PC-3 (cell line): Measurements from ENCODE around the gene SLC26A11. TPM values are rescaled to one million over a fixed set of nuclear protein-coding genes. Genes with fewer than 3 reads are reported as not detected.

Source experiments
- ATAC-seq: fragments of 200-7000 bp; cut with Tn5 transposase; 2 replicates; pipeline ENCODE4 v1.9.1; 2020; ENCODE audit warnings: mild to moderate bottlenecking, moderate library complexity
- BruUV-seq: library from RNA; stranded (reverse); fragments of 400-500 nt; replicated peaks from 2 replicates; lab custom pipeline; 2021; lab: Mats Ljungman, UMichigan
- CTCF ChIA-PET: fragments of 300-600 bp; sonication (Branson Sonifier 250); formaldehyde crosslinking; loops from one replicate; lab custom pipeline; 2022; ENCODE audit warnings: antibody characterized with exemption; lab: Charles Lee
- POLR2A ChIA-PET: fragments of 300-600 bp; sonication (Branson Sonifier 250); formaldehyde crosslinking; loops from one replicate; lab custom pipeline; 2022; ENCODE audit warnings: antibody characterized with exemption; ENCODE audit not compliant: unreplicated experiment; lab: Charles Lee
- DNase-seq: peaks from one replicate; pipeline ENCODE4 v3.0.0-alpha.2; 2015
- H2AFZ ChIP-seq: fragments of 300-600 bp; sonication (generic); 2 replicates; pipeline ENCODE4 v1.6.0; 2016; ENCODE audit warnings: antibody characterized with exemption, low read length
- H3F3A ChIP-seq: fragments of 300-600 bp; sonication (generic); one replicate; pipeline ENCODE4 v1.6.0; 2017; ENCODE audit warnings: antibody characterized with exemption, low read length, control low read depth, mild to moderate bottlenecking; ENCODE audit not compliant: unreplicated experiment
- H3K27ac ChIP-seq: fragments of 300-600 bp; sonication (generic); 2 replicates; pipeline ENCODE4 v1.5.1; 2016; ENCODE audit warnings: mild to moderate bottlenecking, low read length
- H3K27me3 ChIP-seq: fragments of 300-600 bp; sonication (generic); 2 replicates; pipeline ENCODE4 v1.6.1; 2016; ENCODE audit warnings: low read length, mixed read lengths
- H3K36me3 ChIP-seq: fragments of 300-600 bp; sonication (generic); 2 replicates; pipeline ENCODE4 v1.6.1; 2016; ENCODE audit warnings: low read depth, mixed run types, low read length, mixed read lengths
- H3K4me1 ChIP-seq: fragments of 300-600 bp; sonication (generic); 2 replicates; pipeline ENCODE4 v1.5.1; 2016; ENCODE audit warnings: low read length; ENCODE audit not compliant: insufficient read depth
- H3K4me2 ChIP-seq: fragments of 300-600 bp; sonication (generic); 2 replicates; pipeline ENCODE4 v1.6.0; 2016; ENCODE audit warnings: low read length
- H3K4me3 ChIP-seq: fragments of 300-600 bp; sonication (generic); 2 replicates; pipeline ENCODE4 v1.5.1; 2016; ENCODE audit warnings: mild to moderate bottlenecking, low read length, mixed read lengths
- H3K79me2 ChIP-seq: fragments of 300-600 bp; sonication (generic); 2 replicates; pipeline ENCODE4 v1.6.1; 2017; ENCODE audit warnings: low read length, mixed read lengths
- H3K9ac ChIP-seq: fragments of 300-600 bp; sonication (generic); 2 replicates; pipeline ENCODE4 v1.6.0; 2016; ENCODE audit warnings: mild to moderate bottlenecking, low read length
- H3K9me2 ChIP-seq: fragments of 300-600 bp; sonication (generic); replicated peaks from 2 replicates; pipeline ENCODE4 v1.6.1; 2016; ENCODE audit warnings: mixed run types, low read length, mixed read lengths
- H3K9me3 ChIP-seq: fragments of 300-600 bp; sonication (generic); 2 replicates; pipeline ENCODE4 v1.6.1; 2016; ENCODE audit warnings: low read length, mixed read lengths
- H4K20me1 ChIP-seq: fragments of 300-600 bp; sonication (generic); 2 replicates; pipeline ENCODE4 v1.6.1; 2016; ENCODE audit warnings: low read length, mixed read lengths
- EZH2 ChIP-seq: fragments of 300-600 bp; sonication (generic); IDR thresholded peaks from one replicate; pipeline ENCODE4 v1.6.1; 2017; ENCODE audit warnings: antibody characterized with exemption, mild to moderate bottlenecking, low read length; ENCODE audit not compliant: unreplicated experiment
- EZH2phosphoT487 ChIP-seq: fragments of 300-600 bp; sonication (generic); IDR thresholded peaks from 2 replicates; pipeline ENCODE4 v1.6.1; 2018; ENCODE audit warnings: mild to moderate bottlenecking, antibody characterized with exemption, low read length, borderline replicate concordance
- intact Hi-C: fragments of 100-400 bp; cut with micrococcal nuclease; formaldehyde crosslinking; loops from 2 replicates; pipeline ENCODE4 v1.9.0; 2023
- total RNA-seq: library from RNA; depleted of rRNA; stranded (reverse); fragments of >200 nt; gene quantifications from 2 replicates; pipeline ENCODE4 v1.2.3, GENCODE V29; 2014
- TF ChIP-seq, protein P1 (sequence below): fragments of 300-600 bp; sonication (generic); conservative IDR thresholded peaks from 2 replicates; pipeline ENCODE4 v1.5.1; 2017; ENCODE audit warnings: antibody characterized with exemption, low read depth, mild to moderate bottlenecking, low read length

The SLC26A11 gene
- total RNA-seq, 1 experiment from 2014 or later, result 18.4 TPM

DNA sequence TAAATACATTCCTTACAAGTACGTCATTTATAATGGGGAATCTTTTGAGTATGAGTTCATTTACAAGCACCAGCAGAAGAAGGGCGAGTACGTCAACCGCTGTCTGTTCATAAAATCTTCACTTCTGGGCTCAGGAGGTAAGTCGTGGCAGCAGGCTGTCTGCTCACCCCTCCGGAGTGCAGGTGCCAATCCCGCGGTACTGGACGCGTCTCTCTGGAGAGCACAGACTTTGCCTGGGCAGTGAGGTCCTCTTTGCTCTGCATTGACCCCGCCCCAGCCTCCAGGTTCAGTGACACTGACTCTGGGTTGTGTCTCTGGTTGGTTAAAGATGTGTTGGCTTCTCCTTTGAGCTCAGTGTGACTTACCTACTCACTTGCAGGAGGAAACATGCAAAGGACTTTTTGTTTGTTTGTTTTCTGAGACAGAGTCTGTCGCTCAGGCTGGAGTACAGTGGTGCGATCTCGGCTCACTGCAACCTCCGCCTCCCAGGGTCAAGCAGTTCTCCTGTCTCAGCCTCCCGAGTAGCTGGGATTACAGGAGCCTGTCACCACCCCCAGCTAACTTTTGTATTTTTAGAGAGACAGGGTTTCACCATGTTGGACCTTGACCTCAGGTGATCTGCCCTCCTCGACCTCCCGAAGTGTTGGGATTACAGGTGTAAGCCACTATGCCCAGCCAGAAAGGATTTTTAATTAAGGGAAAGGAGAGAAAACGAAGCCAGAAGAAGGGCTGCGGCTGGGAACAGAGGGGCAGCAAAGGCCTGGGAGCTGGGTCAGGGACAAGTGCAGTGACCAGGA, 71.7 kb downstream of the SLC26A11 start:
- ATAC-seq (no peak), DNase-seq (no peak)
- H3K9me2 ChIP-seq, result no peaks in the 10 kb centered on the region
- no peaks in the 10 kb centered on the region for H3K4me1 ChIP-seq
- H3K79me2 ChIP-seq, result no peaks in the 10 kb centered on the region
- ChIA-PET POLR2A (no interaction called here), CTCF (no interaction called here)
- BruUV-seq, result no TSS peak
- no peaks in the 10 kb centered on the region for H3K27me3 ChIP-seq
- peaks cover 35% of the 10 kb centered on the region for H3K36me3 ChIP-seq
- intact Hi-C loops, result no loop called here
- H3K9ac ChIP-seq, result no peak overlapping the region
- H4K20me1 ChIP-seq, result no peaks in the 10 kb centered on the region
- H3K4me3 ChIP-seq, result no peak overlapping the region
- H3F3A ChIP-seq, result no peaks in the 10 kb centered on the region
- H3K4me2 ChIP-seq, result no peak overlapping the region
- no peaks in the 10 kb centered on the region for H3K9me3 ChIP-seq
- no peak overlapping the region for H3K27ac ChIP-seq
- no peak overlapping the region for H2AFZ ChIP-seq
- no peak for TF ChIP-seq EZH2phosphoT487
- TF ChIP-seq, protein P1, sequence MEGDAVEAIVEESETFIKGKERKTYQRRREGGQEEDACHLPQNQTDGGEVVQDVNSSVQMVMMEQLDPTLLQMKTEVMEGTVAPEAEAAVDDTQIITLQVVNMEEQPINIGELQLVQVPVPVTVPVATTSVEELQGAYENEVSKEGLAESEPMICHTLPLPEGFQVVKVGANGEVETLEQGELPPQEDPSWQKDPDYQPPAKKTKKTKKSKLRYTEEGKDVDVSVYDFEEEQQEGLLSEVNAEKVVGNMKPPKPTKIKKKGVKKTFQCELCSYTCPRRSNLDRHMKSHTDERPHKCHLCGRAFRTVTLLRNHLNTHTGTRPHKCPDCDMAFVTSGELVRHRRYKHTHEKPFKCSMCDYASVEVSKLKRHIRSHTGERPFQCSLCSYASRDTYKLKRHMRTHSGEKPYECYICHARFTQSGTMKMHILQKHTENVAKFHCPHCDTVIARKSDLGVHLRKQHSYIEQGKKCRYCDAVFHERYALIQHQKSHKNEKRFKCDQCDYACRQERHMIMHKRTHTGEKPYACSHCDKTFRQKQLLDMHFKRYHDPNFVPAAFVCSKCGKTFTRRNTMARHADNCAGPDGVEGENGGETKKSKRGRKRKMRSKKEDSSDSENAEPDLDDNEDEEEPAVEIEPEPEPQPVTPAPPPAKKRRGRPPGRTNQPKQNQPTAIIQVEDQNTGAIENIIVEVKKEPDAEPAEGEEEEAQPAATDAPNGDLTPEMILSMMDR, result no peak
- TF ChIP-seq EZH2, result no peak

DNA sequence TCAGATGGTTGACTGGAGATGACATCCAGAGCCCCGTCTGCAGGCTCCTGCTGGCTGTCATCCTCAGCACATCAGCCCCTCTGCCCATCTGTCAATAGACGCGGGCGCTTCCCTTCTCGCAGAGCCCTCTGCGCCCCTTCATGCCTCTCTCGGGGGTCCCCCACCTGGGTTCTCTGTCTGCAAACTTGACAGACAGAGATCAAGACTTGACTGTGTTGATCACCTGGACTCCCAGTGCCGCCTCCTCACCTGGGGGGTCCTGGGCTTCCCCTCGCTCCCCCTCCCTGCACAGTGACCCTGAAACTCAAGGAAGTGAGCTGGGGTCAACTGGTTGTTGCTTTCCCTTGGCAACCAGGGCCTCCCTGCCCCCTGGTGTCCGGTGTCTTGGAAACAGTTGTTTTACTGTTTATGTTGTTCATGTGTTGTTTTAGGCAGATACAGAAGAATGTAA, 72.3 kb downstream of the SLC26A11 start:
- Histone ChIP-seq H3K9me2 (no peaks in the 10 kb centered on the region), H3K9ac (no peak overlapping the region), H3F3A (no peaks in the 10 kb centered on the region), H3K4me2 (no peak overlapping the region), H3K79me2 (no peaks in the 10 kb centered on the region), H3K4me1 (no peaks in the 10 kb centered on the region), H4K20me1 (no peaks in the 10 kb centered on the region), H3K27me3 (no peaks in the 10 kb centered on the region), H3K4me3 (no peak overlapping the region), H2AFZ (no peak overlapping the region), H3K27ac (no peak overlapping the region), H3K36me3 (peaks cover 35% of the 10 kb centered on the region), H3K9me3 (no peaks in the 10 kb centered on the region)
- DNase-seq (no peak), ATAC-seq (no peak)
- BruUV-seq, result no TSS peak
- intact Hi-C loops, result no loop called here
- ChIA-PET POLR2A (no interaction called here), CTCF (no interaction called here)
- no peak for TF ChIP-seq EZH2
- no peak for TF ChIP-seq EZH2phosphoT487
- TF ChIP-seq, protein P1, result peak; percentile 35; the same call in 1 of the 2 replicates

DNA sequence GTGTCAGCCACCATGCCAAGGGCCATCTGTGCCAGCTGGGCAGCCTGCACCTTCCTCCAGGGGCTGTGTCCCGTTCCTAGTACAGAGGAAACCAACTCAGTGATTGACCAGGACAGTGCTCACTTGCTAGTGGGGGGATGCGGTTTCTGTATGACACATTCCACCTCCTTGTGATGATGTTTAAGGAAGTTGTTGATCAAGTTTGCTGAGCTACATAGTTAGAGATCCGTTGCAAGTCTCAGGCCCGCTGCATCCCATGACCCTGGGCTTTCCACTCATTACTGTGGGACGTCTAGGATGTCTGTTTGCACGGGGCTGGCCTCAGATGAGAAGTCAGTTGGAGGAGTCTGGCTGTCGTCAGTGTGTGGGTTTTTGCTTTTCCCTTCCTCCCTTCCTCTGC, 74.0 kb downstream of the SLC26A11 start:
- no peak overlapping the region for H3K27ac ChIP-seq
- no peaks in the 10 kb centered on the region for H3F3A ChIP-seq
- no peak overlapping the region for H3K4me2 ChIP-seq
- H3K9ac ChIP-seq, result no peak overlapping the region
- no peak overlapping the region for H2AFZ ChIP-seq
- no peaks in the 10 kb centered on the region for H3K27me3 ChIP-seq
- intact Hi-C loops, result no loop called here
- H3K9me2 ChIP-seq, result no peaks in the 10 kb centered on the region
- DNase-seq, result no peak
- no peak overlapping the region for H3K4me3 ChIP-seq
- ATAC-seq, result no peak
- no peaks in the 10 kb centered on the region for H3K9me3 ChIP-seq
- no peaks in the 10 kb centered on the region for H3K79me2 ChIP-seq
- TF ChIP-seq EZH2, result no peak
- TF ChIP-seq, protein P1, result no peak
- no peak for TF ChIP-seq EZH2phosphoT487
- H3K36me3 ChIP-seq, result peaks cover 47% of the 10 kb centered on the region
- ChIA-PET POLR2A (no interaction called here), CTCF (no interaction called here)
- no peaks in the 10 kb centered on the region for H3K4me1 ChIP-seq
- H4K20me1 ChIP-seq, result no peaks in the 10 kb centered on the region
- no TSS peak for BruUV-seq
